ENCODE data around the gene DNAAF8.

- TF ChIP-seq POLR2A (IDR thresholded peaks at IDR 0.05; ENCODE audit: low read length) = no peak
- TF ChIP-seq GATA1 (IDR thresholded peaks at IDR 0.05; ENCODE audit: low read depth, low read length) = no peak
Observed at GRCh38 chr16:4748682-4749411, 14.5 kb downstream of the DNAAF8 start.
